ENCODE data around the gene JMJD6. TPM values are rescaled to one million over a fixed set of nuclear protein-coding genes. Genes with fewer than 3 reads are reported as not detected.
A peak's percentile ranks its signal among the peaks of the same experiment; 100 is the strongest.

JMJD6 gene
- total and polyA plus RNA-seq, 2 experiments from 2014 or later: 11.4 to 12.8 TPM

DNA sequence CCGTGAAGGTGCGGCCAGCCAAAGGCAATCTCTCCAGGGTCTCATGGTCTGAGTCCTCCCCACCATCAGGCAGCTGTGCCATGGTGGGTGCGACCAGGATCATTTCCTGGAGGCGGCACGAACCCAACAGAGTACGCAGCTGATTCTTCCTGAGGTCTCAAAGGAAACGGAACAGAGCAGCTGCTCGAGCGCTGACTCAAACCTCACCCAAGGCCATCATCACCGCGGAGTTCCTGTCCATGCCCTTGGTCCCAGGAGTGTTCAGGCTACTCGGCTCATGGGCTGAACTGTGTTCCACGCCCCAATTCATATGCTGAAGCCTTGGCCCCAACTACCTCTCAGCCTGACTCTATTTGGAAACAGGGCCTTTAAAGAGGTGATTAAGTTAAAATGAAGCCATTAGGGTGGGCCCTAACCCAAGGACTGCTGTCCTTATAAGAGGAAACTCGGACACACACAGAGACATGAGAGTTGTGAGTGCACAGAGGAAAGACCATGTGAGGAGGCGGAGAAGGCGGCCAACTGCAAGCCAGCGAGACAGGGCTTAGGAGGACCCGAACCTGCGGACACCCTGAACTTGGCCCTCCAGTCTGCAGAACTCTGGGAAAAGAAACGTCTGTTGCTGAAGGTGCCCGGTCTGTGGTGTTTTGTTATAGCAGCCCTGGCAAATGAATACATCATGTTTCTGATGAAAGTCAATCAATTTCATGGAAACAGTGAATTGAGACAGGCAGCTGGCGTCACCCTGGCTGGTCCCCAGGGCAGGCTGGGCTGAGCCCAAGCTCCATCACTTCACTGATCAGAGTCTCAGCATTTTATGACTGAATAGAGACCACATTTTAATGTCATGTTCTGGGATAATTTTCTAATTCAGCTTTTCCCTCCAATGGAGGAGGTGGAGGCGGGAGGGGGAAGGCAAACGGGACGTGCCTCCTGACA is 29.4 kb downstream of the JMJD6 start:
- no peaks in the 10 kb centered on the region for H3F3A ChIP-seq (replicated peaks; ENCODE audit: low read depth)
- H3K27me3 ChIP-seq (ENCODE audit: insufficient read depth): no peaks in the 10 kb centered on the region
- Mint-ChIP-seq H3K36me3 (ENCODE audit: low read depth) (no peaks in the 10 kb centered on the region), H3K27ac (no peak overlapping the region), H3K4me1 (peaks cover 42% of the 10 kb centered on the region), H3K9me3 (no peaks in the 10 kb centered on the region), H3K4me3 (0 out of 3 replicates have a peak overlapping the region, but pooled peaks have one; percentile 21), H3K27me3 (ENCODE audit: insufficient read depth, low read depth, poor library complexity) (peaks cover 17% of the 10 kb centered on the region)
- peaks cover 34% of the 10 kb centered on the region for H3K4me1 ChIP-seq (ENCODE audit: insufficient read depth)
- no peaks in the 10 kb centered on the region for H3K9me2 ChIP-seq (ENCODE audit: insufficient read depth)
- TF ChIP-seq, protein P1, sequence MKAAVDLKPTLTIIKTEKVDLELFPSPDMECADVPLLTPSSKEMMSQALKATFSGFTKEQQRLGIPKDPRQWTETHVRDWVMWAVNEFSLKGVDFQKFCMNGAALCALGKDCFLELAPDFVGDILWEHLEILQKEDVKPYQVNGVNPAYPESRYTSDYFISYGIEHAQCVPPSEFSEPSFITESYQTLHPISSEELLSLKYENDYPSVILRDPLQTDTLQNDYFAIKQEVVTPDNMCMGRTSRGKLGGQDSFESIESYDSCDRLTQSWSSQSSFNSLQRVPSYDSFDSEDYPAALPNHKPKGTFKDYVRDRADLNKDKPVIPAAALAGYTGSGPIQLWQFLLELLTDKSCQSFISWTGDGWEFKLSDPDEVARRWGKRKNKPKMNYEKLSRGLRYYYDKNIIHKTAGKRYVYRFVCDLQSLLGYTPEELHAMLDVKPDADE (IDR thresholded peaks at IDR 0.05): no peak
- no peak for TF ChIP-seq ZNF331 (CRISPR knock-in tag; IDR thresholded peaks at IDR 0.05; ENCODE audit: low read depth)
- 0 out of 2 replicates have a peak overlapping the region, but pooled peaks have one; percentile 14 for H3K27ac ChIP-seq (ENCODE audit: low read depth)
- no peaks in the 10 kb centered on the region for H4K20me1 ChIP-seq (replicated peaks; ENCODE audit: insufficient read depth)
- no peak for DNase-seq (ENCODE audit: low spot score)
- H3K36me3 ChIP-seq (ENCODE audit: insufficient read depth): no peaks in the 10 kb centered on the region
- H2AFZ ChIP-seq: no peak overlapping the region
- 0 out of 2 replicates have a peak overlapping the region, but pooled peaks have one; percentile 20 for H3K4me3 ChIP-seq
- H3K79me2 ChIP-seq (replicated peaks; ENCODE audit: insufficient read depth): peaks cover 5% of the 10 kb centered on the region; the same call in 1 of the 2 replicates
- H3K4me2 ChIP-seq: peak overlapping the region; percentile 64
- ATAC-seq: no peak

DNA sequence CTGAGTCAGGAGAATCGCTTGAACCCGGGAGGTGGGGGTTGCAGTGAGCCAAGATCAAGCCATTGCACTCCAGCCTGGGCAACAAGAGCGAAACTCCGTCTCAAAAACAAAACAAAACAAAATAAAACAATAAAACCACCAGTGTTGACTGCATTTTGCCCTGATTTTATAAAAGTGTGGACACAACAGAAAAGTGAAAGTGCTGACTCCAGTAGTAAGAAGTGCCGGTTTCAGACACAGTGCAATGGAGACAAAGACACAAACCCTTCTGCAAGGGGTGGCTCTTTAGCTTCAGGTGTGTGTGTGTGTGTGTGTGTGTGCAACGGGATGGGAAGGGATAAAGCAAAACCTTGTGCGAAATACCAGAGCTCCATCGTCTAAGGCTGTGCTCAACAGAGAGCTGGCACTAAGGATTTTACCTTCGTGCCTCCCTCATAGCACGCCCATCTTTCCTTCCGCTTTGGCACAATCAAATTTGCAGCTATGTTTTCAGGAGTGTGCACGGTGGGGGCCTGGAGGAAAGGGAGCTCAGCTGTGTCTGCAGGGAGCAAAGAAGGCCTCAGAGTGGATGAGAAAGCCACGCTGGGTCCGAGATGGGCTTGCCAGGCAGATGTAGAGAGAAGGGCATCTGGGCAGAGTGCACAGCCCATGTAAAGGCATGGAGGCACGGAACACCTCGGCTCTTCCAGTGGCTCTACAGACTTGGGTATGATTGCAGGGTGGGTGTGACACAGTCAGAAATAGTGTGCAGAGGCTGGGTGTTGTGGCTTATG is 31.2 kb downstream of the JMJD6 start:
- peaks cover 14% of the 10 kb centered on the region for H3K27me3 Mint-ChIP-seq (ENCODE audit: insufficient read depth, low read depth, poor library complexity)
- H3K4me1 Mint-ChIP-seq: peaks cover 25% of the 10 kb centered on the region
- DNase-seq (ENCODE audit: low spot score): no peak
- TF ChIP-seq NANOG (IDR thresholded peaks at IDR 0.05; ENCODE audit: borderline replicate concordance): no peak
- TF ChIP-seq, protein P1 (IDR thresholded peaks at IDR 0.05): no peak
- TF ChIP-seq, protein P2, sequence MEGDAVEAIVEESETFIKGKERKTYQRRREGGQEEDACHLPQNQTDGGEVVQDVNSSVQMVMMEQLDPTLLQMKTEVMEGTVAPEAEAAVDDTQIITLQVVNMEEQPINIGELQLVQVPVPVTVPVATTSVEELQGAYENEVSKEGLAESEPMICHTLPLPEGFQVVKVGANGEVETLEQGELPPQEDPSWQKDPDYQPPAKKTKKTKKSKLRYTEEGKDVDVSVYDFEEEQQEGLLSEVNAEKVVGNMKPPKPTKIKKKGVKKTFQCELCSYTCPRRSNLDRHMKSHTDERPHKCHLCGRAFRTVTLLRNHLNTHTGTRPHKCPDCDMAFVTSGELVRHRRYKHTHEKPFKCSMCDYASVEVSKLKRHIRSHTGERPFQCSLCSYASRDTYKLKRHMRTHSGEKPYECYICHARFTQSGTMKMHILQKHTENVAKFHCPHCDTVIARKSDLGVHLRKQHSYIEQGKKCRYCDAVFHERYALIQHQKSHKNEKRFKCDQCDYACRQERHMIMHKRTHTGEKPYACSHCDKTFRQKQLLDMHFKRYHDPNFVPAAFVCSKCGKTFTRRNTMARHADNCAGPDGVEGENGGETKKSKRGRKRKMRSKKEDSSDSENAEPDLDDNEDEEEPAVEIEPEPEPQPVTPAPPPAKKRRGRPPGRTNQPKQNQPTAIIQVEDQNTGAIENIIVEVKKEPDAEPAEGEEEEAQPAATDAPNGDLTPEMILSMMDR (conservative IDR thresholded peaks at IDR 0.05; ENCODE audit: low read depth in 2 of 2): no peak
- TF ChIP-seq, protein P3, sequence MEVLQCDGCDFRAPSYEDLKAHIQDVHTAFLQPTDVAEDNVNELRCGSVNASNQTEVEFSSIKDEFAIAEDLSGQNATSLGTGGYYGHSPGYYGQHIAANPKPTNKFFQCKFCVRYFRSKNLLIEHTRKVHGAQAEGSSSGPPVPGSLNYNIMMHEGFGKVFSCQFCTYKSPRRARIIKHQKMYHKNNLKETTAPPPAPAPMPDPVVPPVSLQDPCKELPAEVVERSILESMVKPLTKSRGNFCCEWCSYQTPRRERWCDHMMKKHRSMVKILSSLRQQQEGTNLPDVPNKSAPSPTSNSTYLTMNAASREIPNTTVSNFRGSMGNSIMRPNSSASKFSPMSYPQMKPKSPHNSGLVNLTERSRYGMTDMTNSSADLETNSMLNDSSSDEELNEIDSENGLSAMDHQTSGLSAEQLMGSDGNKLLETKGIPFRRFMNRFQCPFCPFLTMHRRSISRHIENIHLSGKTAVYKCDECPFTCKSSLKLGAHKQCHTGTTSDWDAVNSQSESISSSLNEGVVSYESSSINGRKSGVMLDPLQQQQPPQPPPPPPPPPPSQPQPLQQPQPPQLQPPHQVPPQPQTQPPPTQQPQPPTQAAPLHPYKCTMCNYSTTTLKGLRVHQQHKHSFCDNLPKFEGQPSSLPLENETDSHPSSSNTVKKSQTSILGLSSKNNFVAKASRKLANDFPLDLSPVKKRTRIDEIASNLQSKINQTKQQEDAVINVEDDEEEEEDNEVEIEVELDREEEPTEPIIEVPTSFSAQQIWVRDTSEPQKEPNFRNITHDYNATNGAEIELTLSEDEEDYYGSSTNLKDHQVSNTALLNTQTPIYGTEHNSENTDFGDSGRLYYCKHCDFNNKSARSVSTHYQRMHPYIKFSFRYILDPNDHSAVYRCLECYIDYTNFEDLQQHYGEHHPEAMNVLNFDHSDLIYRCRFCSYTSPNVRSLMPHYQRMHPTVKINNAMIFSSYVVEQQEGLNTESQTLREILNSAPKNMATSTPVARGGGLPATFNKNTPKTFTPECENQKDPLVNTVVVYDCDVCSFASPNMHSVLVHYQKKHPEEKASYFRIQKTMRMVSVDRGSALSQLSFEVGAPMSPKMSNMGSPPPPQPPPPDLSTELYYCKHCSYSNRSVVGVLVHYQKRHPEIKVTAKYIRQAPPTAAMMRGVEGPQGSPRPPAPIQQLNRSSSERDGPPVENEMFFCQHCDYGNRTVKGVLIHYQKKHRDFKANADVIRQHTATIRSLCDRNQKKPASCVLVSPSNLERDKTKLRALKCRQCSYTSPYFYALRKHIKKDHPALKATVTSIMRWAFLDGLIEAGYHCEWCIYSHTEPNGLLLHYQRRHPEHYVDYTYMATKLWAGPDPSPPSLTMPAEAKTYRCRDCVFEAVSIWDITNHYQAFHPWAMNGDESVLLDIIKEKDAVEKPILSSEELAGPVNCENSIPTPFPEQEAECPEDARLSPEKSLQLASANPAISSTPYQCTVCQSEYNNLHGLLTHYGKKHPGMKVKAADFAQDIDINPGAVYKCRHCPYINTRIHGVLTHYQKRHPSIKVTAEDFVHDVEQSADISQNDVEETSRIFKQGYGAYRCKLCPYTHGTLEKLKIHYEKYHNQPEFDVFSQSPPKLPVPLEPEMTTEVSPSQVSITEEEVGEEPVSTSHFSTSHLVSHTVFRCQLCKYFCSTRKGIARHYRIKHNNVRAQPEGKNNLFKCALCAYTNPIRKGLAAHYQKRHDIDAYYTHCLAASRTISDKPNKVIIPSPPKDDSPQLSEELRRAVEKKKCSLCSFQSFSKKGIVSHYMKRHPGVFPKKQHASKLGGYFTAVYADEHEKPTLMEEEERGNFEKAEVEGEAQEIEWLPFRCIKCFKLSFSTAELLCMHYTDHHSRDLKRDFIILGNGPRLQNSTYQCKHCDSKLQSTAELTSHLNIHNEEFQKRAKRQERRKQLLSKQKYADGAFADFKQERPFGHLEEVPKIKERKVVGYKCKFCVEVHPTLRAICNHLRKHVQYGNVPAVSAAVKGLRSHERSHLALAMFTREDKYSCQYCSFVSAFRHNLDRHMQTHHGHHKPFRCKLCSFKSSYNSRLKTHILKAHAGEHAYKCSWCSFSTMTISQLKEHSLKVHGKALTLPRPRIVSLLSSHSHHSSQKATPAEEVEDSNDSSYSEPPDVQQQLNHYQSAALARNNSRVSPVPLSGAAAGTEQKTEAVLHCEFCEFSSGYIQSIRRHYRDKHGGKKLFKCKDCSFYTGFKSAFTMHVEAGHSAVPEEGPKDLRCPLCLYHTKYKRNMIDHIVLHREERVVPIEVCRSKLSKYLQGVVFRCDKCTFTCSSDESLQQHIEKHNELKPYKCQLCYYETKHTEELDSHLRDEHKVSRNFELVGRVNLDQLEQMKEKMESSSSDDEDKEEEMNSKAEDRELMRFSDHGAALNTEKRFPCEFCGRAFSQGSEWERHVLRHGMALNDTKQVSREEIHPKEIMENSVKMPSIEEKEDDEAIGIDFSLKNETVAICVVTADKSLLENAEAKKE (CRISPR knock-in tag; IDR thresholded peaks at IDR 0.05): no peak
- no peak for TF ChIP-seq EZH2phosphoT487 (IDR thresholded peaks at IDR 0.05; ENCODE audit: unreplicated experiment)
- no peak for TF ChIP-seq POLR2AphosphoS5 (IDR thresholded peaks at IDR 0.05; ENCODE audit: low read depth)
- no peak for TF ChIP-seq JUNB (IDR thresholded peaks at IDR 0.05; ENCODE audit: unreplicated experiment)

More for the DNA sequence above, 31.2 kb downstream of the JMJD6 start:
- H3K27me3 ChIP-seq (ENCODE audit: insufficient read depth): no peaks in the 10 kb centered on the region
- no peaks in the 10 kb centered on the region for H3F3A ChIP-seq (replicated peaks; ENCODE audit: low read depth)
- no peak for ATAC-seq
- no peaks in the 10 kb centered on the region for H4K20me1 ChIP-seq (replicated peaks; ENCODE audit: insufficient read depth)
- no peak overlapping the region for H3K4me2 ChIP-seq
- H3K4me3 Mint-ChIP-seq: no peak overlapping the region
- H3K4me3 ChIP-seq: no peak overlapping the region
- H3K4me1 ChIP-seq (ENCODE audit: insufficient read depth): peaks cover 16% of the 10 kb centered on the region
- no peak overlapping the region for H2AFZ ChIP-seq
- H3K36me3 Mint-ChIP-seq (ENCODE audit: low read depth): no peaks in the 10 kb centered on the region
- H3K36me3 ChIP-seq (ENCODE audit: insufficient read depth): no peaks in the 10 kb centered on the region
- no peak overlapping the region for H3K27ac Mint-ChIP-seq
- no peaks in the 10 kb centered on the region for H3K9me3 Mint-ChIP-seq
- H3K79me2 ChIP-seq (replicated peaks; ENCODE audit: insufficient read depth): no peaks in the 10 kb centered on the region
- no peak overlapping the region for H3K27ac ChIP-seq (ENCODE audit: low read depth)
- H3K9me2 ChIP-seq (ENCODE audit: insufficient read depth): no peaks in the 10 kb centered on the region

Measured in GM23338 (cell line).